ENCODE results near the gene PIRT. TPM values are rescaled to one million over a fixed set of nuclear protein-coding genes. Genes with fewer than 3 reads are reported as not detected.
"Not testable (repeated sequence)": the region's sequence is repeated elsewhere in the genome, so short reads cannot be mapped to it uniquely, and the experiment has no call there.

Gene PIRT
- polyA plus RNA-seq, 1 donor from 2014 or later: not detected

- Histone ChIP-seq H3K9me2 (ENCODE audit: insufficient read depth, low read length) (no peaks in the 10 kb centered on the region), H3K9me3 (ENCODE audit: low read length) (no peaks in the 10 kb centered on the region), H4K20me1 (ENCODE audit: insufficient read depth) (no peaks in the 10 kb centered on the region), H3K9ac (ENCODE audit: low read length) (no peak overlapping the region), H3K4me3 (ENCODE audit: low read length) (no peak overlapping the region), H2AFZ (ENCODE audit: low read depth, low read length) (no peak overlapping the region), H3K27ac (ENCODE audit: low read length) (no peak overlapping the region), H3K79me2 (replicated peaks; ENCODE audit: insufficient read depth, low read length) (no peaks in the 10 kb centered on the region), H3K27me3 (ENCODE audit: insufficient read depth, low read depth, low read length) (no peaks in the 10 kb centered on the region), H3F3A (ENCODE audit: insufficient read depth, low read length, poor library complexity, severe bottlenecking) (no peaks in the 10 kb centered on the region), H3K36me3 (ENCODE audit: insufficient read depth, low read length) (no peaks in the 10 kb centered on the region), H3K4me2 (ENCODE audit: low read length) (no peak overlapping the region)
- no peak for TF ChIP-seq MXI1 (conservative IDR thresholded peaks at IDR 0.05; ENCODE audit: poor library complexity, severe bottlenecking)
- no peak for TF ChIP-seq SMC3 (conservative IDR thresholded peaks at IDR 0.05; ENCODE audit: poor library complexity)
- no peak for TF ChIP-seq CTCF (IDR thresholded peaks at IDR 0.05; ENCODE audit: poor library complexity, severe bottlenecking)
- no peak for TF ChIP-seq REST (IDR thresholded peaks at IDR 0.05; ENCODE audit: borderline replicate concordance)
- TF ChIP-seq RAD21 (conservative IDR thresholded peaks at IDR 0.05): no peak
- no peak for TF ChIP-seq EZH2 (IDR thresholded peaks at IDR 0.05; ENCODE audit: borderline replicate concordance, insufficient read depth, low read length, poor library complexity, severe bottlenecking)
- no peak for TF ChIP-seq TAF1 (IDR thresholded peaks at IDR 0.05; ENCODE audit: low read depth)
- no peak for TF ChIP-seq EP300 (conservative IDR thresholded peaks at IDR 0.05; ENCODE audit: poor library complexity, severe bottlenecking)
- no peak for TF ChIP-seq POLR2AphosphoS5 (IDR thresholded peaks at IDR 0.05)
Measured at GRCh38 chr17:10859051-10859450, 21.2 kb upstream of the PIRT start.

GRCh38 chr17:10857976-10858375, 20.1 kb upstream of the PIRT start:
- TF ChIP-seq POLR2AphosphoS5 (IDR thresholded peaks at IDR 0.05): no peak
- TF ChIP-seq RAD21 (conservative IDR thresholded peaks at IDR 0.05): no peak
- TF ChIP-seq SMC3 (conservative IDR thresholded peaks at IDR 0.05; ENCODE audit: poor library complexity): no peak
- no peak for TF ChIP-seq MXI1 (conservative IDR thresholded peaks at IDR 0.05; ENCODE audit: poor library complexity, severe bottlenecking)
- TF ChIP-seq REST (IDR thresholded peaks at IDR 0.05; ENCODE audit: borderline replicate concordance): no peak
- no peak overlapping the region for H3K4me2 ChIP-seq (ENCODE audit: low read length)
- no peak overlapping the region for H3K4me3 ChIP-seq (ENCODE audit: low read length)
- no peaks in the 10 kb centered on the region for H3K36me3 ChIP-seq (ENCODE audit: insufficient read depth, low read length)
- H3F3A ChIP-seq (ENCODE audit: insufficient read depth, low read length, poor library complexity, severe bottlenecking): no peaks in the 10 kb centered on the region
- no peaks in the 10 kb centered on the region for H3K27me3 ChIP-seq (ENCODE audit: insufficient read depth, low read depth, low read length)
- H4K20me1 ChIP-seq (ENCODE audit: insufficient read depth): no peaks in the 10 kb centered on the region
- H2AFZ ChIP-seq (ENCODE audit: low read depth, low read length): no peak overlapping the region
- H3K9me2 ChIP-seq (ENCODE audit: insufficient read depth, low read length): no peaks in the 10 kb centered on the region
- no peaks in the 10 kb centered on the region for H3K79me2 ChIP-seq (replicated peaks; ENCODE audit: insufficient read depth, low read length)
- H3K9me3 ChIP-seq (ENCODE audit: low read length): no peaks in the 10 kb centered on the region
- H3K9ac ChIP-seq (ENCODE audit: low read length): no peak overlapping the region
- H3K27ac ChIP-seq (ENCODE audit: low read length): no peak overlapping the region

- H3K4me2 ChIP-seq (ENCODE audit: low read length); H3F3A ChIP-seq (ENCODE audit: insufficient read depth, low read length, poor library complexity, severe bottlenecking); H3K9ac ChIP-seq (ENCODE audit: low read length); H3K9me2 ChIP-seq (ENCODE audit: insufficient read depth, low read length); H2AFZ ChIP-seq (ENCODE audit: low read depth, low read length); H3K27ac ChIP-seq (ENCODE audit: low read length); H3K4me3 ChIP-seq (ENCODE audit: low read length); H3K9me3 ChIP-seq (ENCODE audit: low read length); H3K36me3 ChIP-seq (ENCODE audit: insufficient read depth, low read length); H3K79me2 ChIP-seq (replicated peaks; ENCODE audit: insufficient read depth, low read length); H3K27me3 ChIP-seq (ENCODE audit: insufficient read depth, low read depth, low read length); H4K20me1 ChIP-seq (ENCODE audit: insufficient read depth): not testable (repeated sequence)
Measured at GRCh38 chr17:10846636-10847035, 8.7 kb upstream of the PIRT start.

Data from neural cell (in vitro differentiated cells).